Measurements from ENCODE around the gene LRP1B. TPM values are rescaled to one million over a fixed set of nuclear protein-coding genes. Genes with fewer than 3 reads are reported as not detected.
A peak's percentile ranks its signal among the peaks of the same experiment; 100 is the strongest.
"Not testable (repeated sequence)": the region's sequence is repeated elsewhere in the genome, so short reads cannot be mapped to it uniquely, and the experiment has no call there.

Gene LRP1B
- polyA plus RNA-seq, 3 donors: 0.55 to 1.3 (median 0.78) TPM

- no peak for DNase-seq
Observed at GRCh38 chr2:141316103-141316502, 814.7 kb downstream of the LRP1B start.

GRCh38 chr2:141313972-141314371 is 816.8 kb downstream of the LRP1B start:
- DNase-seq: no peak

GRCh38 chr2:141311430-141311829 is 819.4 kb downstream of the LRP1B start:
- no peak for DNase-seq

- DNase-seq: no peak
Observed at GRCh38 chr2:141306368-141306767, 824.4 kb downstream of the LRP1B start.

GRCh38 chr2:141301551-141301950 is 829.3 kb downstream of the LRP1B start:
- no peak for DNase-seq

- no peak for DNase-seq
Observed at GRCh38 chr2:141280037-141280436, 850.8 kb downstream of the LRP1B start.

- no peak for DNase-seq
Observed at GRCh38 chr2:141271346-141271745, 859.5 kb downstream of the LRP1B start.

GRCh38 chr2:141264848-141265247 is 866.0 kb downstream of the LRP1B start:
- DNase-seq: no peak

GRCh38 chr2:141260911-141261310 is 869.9 kb downstream of the LRP1B start:
- DNase-seq: no peak

- DNase-seq: no peak
Observed at GRCh38 chr2:141259683-141260082, 871.1 kb downstream of the LRP1B start.

- no peak for DNase-seq
Observed at GRCh38 chr2:141242008-141242407, 888.8 kb downstream of the LRP1B start.

GRCh38 chr2:141226560-141226959 is 904.3 kb downstream of the LRP1B start:
- DNase-seq: no peak

GRCh38 chr2:141207036-141207385 is 923.8 kb downstream of the LRP1B start:
- no peak for DNase-seq

GRCh38 chr2:141201016-141201565 is 929.7 kb downstream of the LRP1B start:
- no peak for DNase-seq

- DNase-seq: no peak
Observed at GRCh38 chr2:141200191-141200590, 930.6 kb downstream of the LRP1B start.

- no peak for DNase-seq
Observed at GRCh38 chr2:141199711-141200110, 931.1 kb downstream of the LRP1B start.

GRCh38 chr2:141195087-141195486 is 935.7 kb downstream of the LRP1B start:
- no peak for DNase-seq

- DNase-seq: no peak
Observed at GRCh38 chr2:141187075-141187439, 943.8 kb downstream of the LRP1B start.

- DNase-seq: peak; percentile 1
Observed at GRCh38 chr2:141186413-141187074, 944.3 kb downstream of the LRP1B start.

- DNase-seq: no peak
Observed at GRCh38 chr2:141182246-141182645, 948.6 kb downstream of the LRP1B start.

GRCh38 chr2:141169117-141169516 is 961.7 kb downstream of the LRP1B start:
- not testable (repeated sequence) for DNase-seq

GRCh38 chr2:141162314-141162713 is 968.5 kb downstream of the LRP1B start:
- DNase-seq: no peak

- DNase-seq: no peak
Observed at GRCh38 chr2:141151611-141152286, 979.1 kb downstream of the LRP1B start.

- DNase-seq: no peak
Observed at GRCh38 chr2:141142025-141142424, 988.8 kb downstream of the LRP1B start.

All from renal pelvis (tissue), 4 donors.